ENCODE results near the gene AIPL1.

GRCh38 chr17:6420173-6420641, 14.7 kb downstream of the AIPL1 start:
- TF ChIP-seq CTCF (IDR thresholded peaks at IDR 0.05; ENCODE audit: low read depth, low read length, poor library complexity, severe bottlenecking) = peak; percentile 41
- TF ChIP-seq EZH2phosphoT487 (IDR thresholded peaks at IDR 0.05; ENCODE audit: borderline replicate concordance, low read length) = no peak

All from DOHH2 (cell line).